HepG2 (cell line): ENCODE results near the gene UBE2D4. TPM values are rescaled to one million over a fixed set of nuclear protein-coding genes. Genes with fewer than 3 reads are reported as not detected.

Experiments used
- ATAC-seq: fragments of 200-7000 bp; cut with Tn5 transposase; 3 replicates; pipeline ENCODE4 v1.9.1; 2020; ENCODE audit warnings: mild to moderate bottlenecking, moderate library complexity
- BruUV-seq: library from RNA; stranded (reverse); fragments of 400-500 nt; replicated peaks from 2 replicates; lab custom pipeline; 2021; lab: Mats Ljungman, UMichigan
- CTCF ChIA-PET: fragments of 300-600 bp; formaldehyde crosslinking; extraction: SDS; loops from one replicate; lab custom pipeline; 2021; ENCODE audit warnings: low total read pairs, inconsistent platforms, low intra/inter-chr PET ratio; lab: Yijun Ruan, JAX
- POLR2A ChIA-PET: fragments of 350-600 bp; sonication (Branson Sonifier 250); formaldehyde crosslinking; loops from one replicate; lab custom pipeline; 2020; ENCODE audit warnings: antibody characterized with exemption, inconsistent platforms; lab: Yijun Ruan, JAX
- DNase-seq: peaks from one replicate; pipeline ENCODE4 v3.0.0-alpha.2; 2015; ENCODE audit warnings: low spot score
- FAIRE-seq: peaks from 3 replicates; lab custom pipeline; 2011; peaks lifted over from hg19 to GRCh38; lab: Jason Lieb, UNC
- H2AFZ ChIP-seq: one replicate; pipeline ENCODE4 v1.6.1; 2011; ENCODE audit warnings: low read length, inconsistent platforms
- H3K27ac ChIP-seq: fragments of 300-600 bp; 3 replicates; pipeline ENCODE4 v1.8.0; 2011; ENCODE audit warnings: mixed run types, mild to moderate bottlenecking, mixed read lengths, low read length, inconsistent platforms; ENCODE audit not compliant: insufficient read depth; ENCODE audit errors: extremely low read length
- H3K27me3 ChIP-seq, 2 experiments: fragments of 200-600 bp in 1 of 2; 2 replicates in 1 of 2; 3 replicates in 1 of 2; pipeline versions ENCODE4 v1.6.0 to v1.8.0; 2011; ENCODE audit warnings: low read length in 2 of 2, mild to moderate bottlenecking in 2 of 2, moderate library complexity in 2 of 2, inconsistent platforms in 1 of 2; ENCODE audit not compliant: insufficient read depth in 2 of 2, control insufficient read depth in 1 of 2
- H3K36me3 ChIP-seq, 2 experiments: fragments of 200-600 bp in 1 of 2; replicated peaks in 1 of 2; 2 replicates in 1 of 2; 3 replicates in 1 of 2; pipeline versions ENCODE4 v1.5.1 to v1.8.0; 2011; ENCODE audit warnings: low read length in 2 of 2, inconsistent platforms in 1 of 2; ENCODE audit not compliant: insufficient read depth in 2 of 2, control insufficient read depth in 1 of 2
- H3K4me1 ChIP-seq: 2 replicates; pipeline ENCODE4 v1.5.1; 2012; ENCODE audit warnings: low read length, inconsistent platforms; ENCODE audit not compliant: insufficient read depth
- H3K4me2 ChIP-seq: 2 replicates; pipeline ENCODE4 v1.6.0; 2011; ENCODE audit warnings: low read depth, low read length, inconsistent platforms
- H3K4me3 ChIP-seq, 3 experiments: fragments of 200-600 bp in 1 of 3; sonication (generic), shearing (Covaris generic) in 1 of 3; replicated peaks in 1 of 3; 2 replicates each; pipeline ENCODE4 v1.5.1; 2011 to 2016; ENCODE audit warnings: low read length in 3 of 3, inconsistent platforms in 2 of 3, low read depth in 2 of 3, mild to moderate bottlenecking in 2 of 3, control low read depth in 1 of 3, mixed read lengths in 1 of 3; ENCODE audit not compliant: insufficient read depth in 1 of 3
- H3K79me2 ChIP-seq: one replicate; pipeline ENCODE4 v1.6.1; 2011; ENCODE audit warnings: low read length, inconsistent platforms; ENCODE audit not compliant: insufficient read depth
- H3K9ac ChIP-seq: 2 replicates; pipeline ENCODE4 v1.6.0; 2011; ENCODE audit warnings: mild to moderate bottlenecking, low read depth, low read length, inconsistent platforms; ENCODE audit not compliant: insufficient read depth
- H3K9me3 ChIP-seq: 2 replicates; pipeline ENCODE4 v1.5.1; 2012; ENCODE audit warnings: mild to moderate bottlenecking, low read length
- H4K20me1 ChIP-seq: 2 replicates; pipeline ENCODE4 v1.6.0; 2011; ENCODE audit warnings: inconsistent platforms, mild to moderate bottlenecking, low read length, moderate library complexity; ENCODE audit not compliant: insufficient read depth
- ATAD3A ChIP-seq: sonication (generic); formaldehyde crosslinking; IDR thresholded peaks from 2 replicates; pipeline ENCODE4 v1.4.0; 2020; ENCODE audit warnings: missing genetic modification reagents
- JUN ChIP-seq: sonication (generic); formaldehyde crosslinking; IDR thresholded peaks from 2 replicates; pipeline ENCODE4 v1.4.0; 2020; ENCODE audit warnings: mild to moderate bottlenecking, missing genetic modification reagents
- JUND ChIP-seq: sonication (generic); formaldehyde crosslinking; IDR thresholded peaks from 2 replicates; pipeline ENCODE4 v1.8.0; 2022; ENCODE audit warnings: mild to moderate bottlenecking, missing genetic modification reagents
- MLXIP ChIP-seq: sonication (generic); formaldehyde crosslinking; IDR thresholded peaks from 2 replicates; pipeline ENCODE4 v1.9.0; 2021; ENCODE audit warnings: missing genetic modification reagents, borderline replicate concordance
- NCOA1 ChIP-seq: sonication (generic); formaldehyde crosslinking; IDR thresholded peaks from 2 replicates; pipeline ENCODE4 v1.9.0; 2021; ENCODE audit warnings: missing genetic modification reagents
- RNF2 ChIP-seq: fragments of 450-650 bp; conservative IDR thresholded peaks from 2 replicates; pipeline ENCODE4 v1.6.1; 2016; ENCODE audit warnings: low read depth
- TBP ChIP-seq: sonication (generic); formaldehyde crosslinking; IDR thresholded peaks from 2 replicates; pipeline ENCODE4 v1.5.0; 2020; ENCODE audit warnings: missing genetic modification reagents
- U2AF1 ChIP-seq: fragments of 200-400 bp; formaldehyde crosslinking; optimal IDR thresholded peaks from 2 replicates; pipeline ENCODE3; 2017; ENCODE audit warnings: mild to moderate bottlenecking, low read depth, low read length
- ZNF20 ChIP-seq: sonication (generic); formaldehyde crosslinking; IDR thresholded peaks from 2 replicates; pipeline ENCODE4 v1.4.0; 2020; ENCODE audit warnings: mild to moderate bottlenecking, moderate library complexity, missing genetic modification reagents
- ZNF234 ChIP-seq: sonication (generic); formaldehyde crosslinking; conservative IDR thresholded peaks from 2 replicates; pipeline ENCODE4 v1.5.1; 2020; ENCODE audit warnings: mild to moderate bottlenecking, missing genetic modification reagents
- ZNF276 ChIP-seq: sonication (generic); formaldehyde crosslinking; IDR thresholded peaks from 2 replicates; pipeline ENCODE4 v1.4.0; 2020; ENCODE audit warnings: mild to moderate bottlenecking, low read depth, missing genetic modification reagents
- ZNF496 ChIP-seq: sonication (generic); formaldehyde crosslinking; IDR thresholded peaks from 2 replicates; pipeline ENCODE4 v1.8.1; 2023; ENCODE audit warnings: mild to moderate bottlenecking, moderate library complexity, missing genetic modification reagents; ENCODE audit not compliant: insufficient replicate concordance
- ZNF646 ChIP-seq: sonication (generic); formaldehyde crosslinking; IDR thresholded peaks from 2 replicates; pipeline ENCODE4 v1.9.0; 2021; ENCODE audit warnings: mild to moderate bottlenecking, missing genetic modification reagents
- ZNF816 ChIP-seq: sonication (generic); formaldehyde crosslinking; IDR thresholded peaks from 2 replicates; pipeline ENCODE4 v1.8.0; 2022; ENCODE audit warnings: missing genetic modification reagents, mild to moderate bottlenecking, borderline replicate concordance
- WGBS: methylation state at CpG from one replicate; pipeline ENCODE4 v1.1.6; 2017; ENCODE audit warnings: low lambda C conversion rate; 5-methylcytosine and 5-hydroxymethylcytosine counted together
- in situ Hi-C: cut with HindIII; loops from 2 replicates; pipeline ENCODE4 v1.10.0; 2017; ENCODE audit warnings: low pct_unique_long_range_greater_than_20kb; ENCODE audit not compliant: extremely low pct_ligation_motif_present
- intact Hi-C: fragments of 100-400 bp; cut with micrococcal nuclease; formaldehyde crosslinking; loops from one replicate; pipeline ENCODE4 v1.10.0; 2022; ENCODE audit not compliant: unreplicated experiment
- polyA plus RNA-seq, 8 experiments: library from polyadenylated mRNA; depleted of rRNA in 3 of 8; stranded (reverse) in 7 of 8; unstranded in 1 of 8; fragments of >200 nt; fragmentation: Illumina TruSeq in 4 of 8; extraction: Trizol in 4 of 8; gene quantifications; 2 replicates each; pipeline versions ENCODE4 v1.2.1 to v1.2.3, GENCODE V29; 2011 to 2016; ENCODE audit warnings: low read depth in 4 of 8, missing spikeins in 1 of 8, mixed read lengths in 1 of 8; ENCODE audit not compliant: insufficient read depth in 1 of 8
- total RNA-seq, 5 experiments: library from RNA; depleted of rRNA; stranded (reverse); fragments of >200 nt; fragmentation: Illumina TruSeq; extraction: Trizol; gene quantifications; 2 replicates each; pipeline ENCODE4 v1.2.3, GENCODE V29; 2016; ENCODE audit warnings: low read depth in 1 of 5

Gene UBE2D4
- total and polyA plus RNA-seq, 2 of the 13 experiments (the other 11 are each of a cell fraction or from before 2014, with no cell fraction given), result 9.9 to 16.0 TPM

GRCh38 chr7:43956027-43956426, 29.8 kb downstream of the UBE2D4 start:
- H3K36me3 ChIP-seq, result peaks cover 0 to 3% of the 10 kb centered on the region in 2 experiments; a peak in 3 of 5 replicates
- no peak overlapping the region for H3K4me2 ChIP-seq
- no TSS peak for BruUV-seq
- TF ChIP-seq ZNF816 (no peak), ZNF234 (CRISPR knock-in tag) (no peak), MLXIP (CRISPR knock-in tag) (no peak), JUN (CRISPR knock-in tag) (no peak), RNF2 (no peak), ZNF646 (no peak), TBP (CRISPR knock-in tag) (no peak), ATAD3A (CRISPR knock-in tag) (no peak), ZNF496 (CRISPR knock-in tag) (no peak), ZNF276 (CRISPR knock-in tag) (no peak), JUND (CRISPR knock-in tag) (no peak), U2AF1 (no peak), ZNF20 (CRISPR knock-in tag) (no peak), NCOA1 (CRISPR knock-in tag) (no peak)
- ATAC-seq, result no peak
- ChIA-PET CTCF (no interaction called here), POLR2A (no interaction called here)
- no peaks in the 10 kb centered on the region for H3K79me2 ChIP-seq
- no peaks in the 10 kb centered on the region for H3K4me1 ChIP-seq
- DNase-seq, result no peak
- intact Hi-C loops (no loop called here), in situ Hi-C loops (no loop called here)
- no peak overlapping the region for H3K4me3 ChIP-seq
- WGBS, result 87% methylated on average over 3 of the region's 3 CpGs
- no peak overlapping the region for H2AFZ ChIP-seq
- no peaks in the 10 kb centered on the region for H4K20me1 ChIP-seq
- FAIRE-seq, result no peak
- no peaks in the 10 kb centered on the region for H3K9me3 ChIP-seq
- H3K9ac ChIP-seq, result no peak overlapping the region
- H3K27me3 ChIP-seq, result no peaks in the 10 kb centered on the region
- no peak overlapping the region for H3K27ac ChIP-seq
